H1 (cell line): ENCODE measurements around the gene ITGB5. TPM values are rescaled to one million over a fixed set of nuclear protein-coding genes. Genes with fewer than 3 reads are reported as not detected.
A peak's percentile ranks its signal among the peaks of the same experiment; 100 is the strongest.

ENCODE experiments used
- BCL11A ChIP-seq, 2 experiments: IDR thresholded peaks; one replicate each; pipeline ENCODE4 v1.6.1; 2011; ENCODE audit warnings: low read depth in 2 of 2, low read length in 2 of 2, mild to moderate bottlenecking in 2 of 2
- CHD1 ChIP-seq: IDR thresholded peaks from 2 replicates; pipeline ENCODE4 v1.6.1; 2012; ENCODE audit warnings: low read depth, low read length, improper control_type of control experiment
- CHD2 ChIP-seq: IDR thresholded peaks from 2 replicates; pipeline ENCODE4 v1.6.1; 2012; ENCODE audit warnings: low read length, improper control_type of control experiment
- HDAC2 ChIP-seq, 2 experiments: fragments of 300-600 bp in 1 of 2; sonication (generic) in 1 of 2; IDR thresholded peaks; 2 replicates each; pipeline ENCODE4 v1.6.1; 2011 to 2012; ENCODE audit warnings: low read depth in 2 of 2, low read length in 2 of 2, mild to moderate bottlenecking in 2 of 2, moderate library complexity in 2 of 2, borderline replicate concordance in 1 of 2, inconsistent platforms in 1 of 2
- JUN ChIP-seq: IDR thresholded peaks from 2 replicates; pipeline ENCODE4 v1.6.1; 2011; ENCODE audit warnings: low read depth, mild to moderate bottlenecking, improper control_type of control experiment, low read length
- KDM1A ChIP-seq: fragments of 200-600, 300-600 bp; sonication (generic); IDR thresholded peaks from 2 replicates; pipeline ENCODE4 v1.7.1; 2016; ENCODE audit warnings: mild to moderate bottlenecking, low read length, borderline replicate concordance
- KDM5A ChIP-seq: fragments of 200-600 bp; IDR thresholded peaks from 2 replicates; pipeline ENCODE4 v1.7.1; 2012; ENCODE audit warnings: mild to moderate bottlenecking, low read length, inconsistent platforms, mixed read lengths
- MAFK ChIP-seq: IDR thresholded peaks from 2 replicates; pipeline ENCODE4 v1.6.1; 2012; ENCODE audit warnings: low read depth, mild to moderate bottlenecking, improper control_type of control experiment, low read length
- RAD21 ChIP-seq, 2 experiments: IDR thresholded peaks in 1 of 2; conservative IDR thresholded peaks in 1 of 2; 2 replicates each; pipeline ENCODE4 v1.6.1; 2011; ENCODE audit warnings: low read depth in 2 of 2, low read length in 2 of 2, improper control_type of control experiment in 1 of 2, inconsistent platforms in 1 of 2, mild to moderate bottlenecking in 1 of 2, moderate library complexity in 1 of 2
- RNF2 ChIP-seq: fragments of 200-900, 300-1000 bp; sonication (generic); IDR thresholded peaks from 2 replicates; pipeline ENCODE4 v1.7.1; 2016; ENCODE audit warnings: borderline replicate concordance, low read depth, mild to moderate bottlenecking, antibody characterized with exemption, low read length; ENCODE audit not compliant: poor library complexity, severe bottlenecking; ENCODE audit errors: missing control alignments
- SAP30 ChIP-seq: fragments of 300-600 bp; sonication (generic); IDR thresholded peaks from 2 replicates; pipeline ENCODE4 v1.7.1; 2012; ENCODE audit warnings: low read length, moderate library complexity, mild to moderate bottlenecking, inconsistent platforms; ENCODE audit not compliant: insufficient read depth, insufficient replicate concordance
- SUZ12 ChIP-seq: fragments of 200-600 bp; sonication (generic); IDR thresholded peaks from 2 replicates; pipeline ENCODE4 v1.6.1; 2012; ENCODE audit warnings: mild to moderate bottlenecking, inconsistent platforms, low read length, moderate library complexity, mixed read lengths
- TAF1 ChIP-seq: IDR thresholded peaks from 2 replicates; pipeline ENCODE4 v1.6.1; 2011; ENCODE audit warnings: mild to moderate bottlenecking, low read depth, low read length
- YY1 ChIP-seq: IDR thresholded peaks from 2 replicates; pipeline ENCODE4 v1.6.1; 2011; ENCODE audit warnings: low read depth, mild to moderate bottlenecking, low read length
- polyA plus RNA-seq, 7 experiments: library from polyadenylated mRNA; depleted of rRNA in 3 of 7; stranded (reverse) in 5 of 7; unstranded in 2 of 7; fragments of >200 nt in 5 of 7; fragments of 200-250 nt in 2 of 7; gene quantifications; 1 replicate in 5 of 7; 2 replicates in 1 of 7; 4 replicates in 1 of 7; pipeline versions ENCODE4 v1.2.1 to v1.2.3, GENCODE V29; 2011 to 2013; ENCODE audit warnings: missing spikeins in 2 of 7, mixed read lengths in 2 of 7
- total RNA-seq: library from RNA; stranded (reverse); fragmentation: NEBNext Ultra II Directional; extraction: Animal tissue kit (Norgen Biotek cat#: 25700); gene quantifications from 2 replicates; pipeline ENCODE4 v1.2.1, GENCODE V29; 2021
- TF ChIP-seq, protein P1 (sequence below): IDR thresholded peaks from 2 replicates; pipeline ENCODE4 v1.6.1; 2012; ENCODE audit warnings: inconsistent platforms

The ITGB5 gene
- total and polyA plus RNA-seq, 2 of the 8 experiments (the other 6 are each of a cell fraction or from before 2014, with no cell fraction given): 101 to 268 TPM

DNA sequence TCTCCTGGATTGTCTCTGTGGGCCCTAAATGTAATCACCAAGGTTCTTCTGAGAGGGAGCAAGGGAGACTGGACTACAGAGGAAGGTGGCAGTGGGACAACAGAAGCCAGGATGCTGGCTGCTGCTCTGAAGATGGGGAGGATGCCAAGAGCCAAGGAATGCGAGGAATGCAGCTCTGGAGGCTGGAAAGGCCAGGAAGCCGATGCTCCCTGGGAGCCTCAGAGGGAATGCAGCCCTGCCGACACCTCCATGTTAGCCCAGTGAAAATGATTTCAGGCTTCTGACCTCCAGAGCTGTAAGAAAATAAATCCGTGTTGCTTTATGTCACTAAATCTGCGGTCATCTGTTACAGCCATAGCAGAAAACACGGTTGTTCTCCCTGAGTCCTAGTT lies 112.8 kb downstream of the ITGB5 start (continued):
- no peak for TF ChIP-seq KDM5A
- TF ChIP-seq KDM1A: peak; percentile 73; the same call in 1 of the 2 replicates
- no peak for TF ChIP-seq RAD21 (IDR thresholded peaks at IDR 0.05 in 1 of 2, conservative IDR thresholded peaks at IDR 0.05 in 1 of 2; ENCODE audit: low read depth in 2 of 2, low read length in 2 of 2)
- TF ChIP-seq, protein P1, sequence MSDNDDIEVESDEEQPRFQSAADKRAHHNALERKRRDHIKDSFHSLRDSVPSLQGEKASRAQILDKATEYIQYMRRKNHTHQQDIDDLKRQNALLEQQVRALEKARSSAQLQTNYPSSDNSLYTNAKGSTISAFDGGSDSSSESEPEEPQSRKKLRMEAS: no peak
- TF ChIP-seq BCL11A (IDR thresholded peaks at IDR 0.05; ENCODE audit: low read depth in 2 of 2, low read length in 2 of 2): peak in 1 of 2 experiments; percentile 27
- no peak for TF ChIP-seq HDAC2 (IDR thresholded peaks at IDR 0.05; ENCODE audit: borderline replicate concordance in 1 of 2, low read depth in 2 of 2, low read length in 2 of 2)
- no peak for TF ChIP-seq RNF2
- TF ChIP-seq YY1: peak; percentile 87
- no peak for TF ChIP-seq CHD2
- no peak for TF ChIP-seq JUN
- no peak for TF ChIP-seq SAP30
- no peak for TF ChIP-seq MAFK
- no peak for TF ChIP-seq CHD1
- no peak for TF ChIP-seq SUZ12
- 0 out of 2 replicates have a peak, but pooled peaks have one; percentile 35 for TF ChIP-seq TAF1
